ENCODE data around the gene OPA1.

Gene OPA1

DNA sequence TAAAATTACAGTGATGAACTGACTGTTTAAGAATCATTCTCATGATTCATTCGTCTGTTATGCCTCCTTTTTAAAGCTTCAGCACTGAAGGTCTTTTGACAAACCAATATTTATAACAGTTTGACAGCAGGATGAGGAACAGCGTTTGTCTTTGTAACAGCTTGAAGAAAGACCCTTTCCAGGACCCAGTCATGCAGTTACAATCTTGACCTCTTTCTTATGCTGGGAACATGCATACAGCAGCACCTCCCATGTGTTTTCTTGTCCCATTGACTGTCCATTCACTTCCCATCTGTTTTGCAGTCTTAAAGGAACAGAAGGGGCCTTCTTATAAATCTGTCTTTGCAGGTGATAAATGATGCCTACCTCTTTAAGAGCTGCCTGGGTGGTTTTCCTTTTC lies 87.2 kb downstream of the OPA1 start:
- Histone ChIP-seq H2BK120ac (ENCODE audit: low read depth, low read length) (no peak overlapping the region), H2AK5ac (ENCODE audit: low read depth, low read length) (no peak overlapping the region), H2BK5ac (ENCODE audit: low read length) (no peak overlapping the region), H4K91ac (ENCODE audit: low read depth, low read length, poor library complexity) (no peak overlapping the region), H3K9ac (ENCODE audit: low read depth, low read length, poor library complexity) (no peak overlapping the region), H3K23ac (ENCODE audit: low read depth, low read length, poor library complexity) (no peak overlapping the region), H2BK12ac (ENCODE audit: low read length) (no peak overlapping the region), H3K36me3 (replicated peaks in 1 of 2; ENCODE audit: control insufficient read depth in 2 of 2, insufficient read depth in 2 of 2, low read length in 2 of 2) (peaks cover 0 to 25% of the 10 kb centered on the region in 2 donors), H3K4me3 (ENCODE audit: low read length in 2 of 2) (no peak overlapping the region), H3K27me3 (ENCODE audit: control insufficient read depth in 3 of 3, insufficient read depth in 3 of 3, low read depth in 1 of 3, low read length in 3 of 3) (no peaks in the 10 kb centered on the region), H3K18ac (ENCODE audit: low read length) (no peak overlapping the region), H3K4me2 (ENCODE audit: insufficient read depth, low read length, poor library complexity, severe bottlenecking) (no peak overlapping the region), H2AFZ (ENCODE audit: low read length) (no peak overlapping the region), H3K9me3 (replicated peaks in 1 of 2; ENCODE audit: control insufficient read depth in 2 of 2, insufficient read depth in 1 of 2, low read depth in 1 of 2, low read length in 2 of 2) (peaks cover 0 to 2% of the 10 kb centered on the region in 2 donors), H3K79me1 (ENCODE audit: low read depth, low read length) (no peaks in the 10 kb centered on the region), H3K4me1 (ENCODE audit: control insufficient read depth in 2 of 2, insufficient read depth in 1 of 2, low read depth in 1 of 2, low read length in 2 of 2) (peaks cover 3 to 11% of the 10 kb centered on the region in 2 donors), H3K14ac (ENCODE audit: low read length) (no peak overlapping the region), H3K4ac (ENCODE audit: low read length) (no peak overlapping the region), H2BK15ac (ENCODE audit: low read length) (no peak overlapping the region), H4K8ac (ENCODE audit: low read depth, low read length) (no peak overlapping the region), H3K27ac (replicated peaks; ENCODE audit: low read length) (no peak overlapping the region)
- WGBS, 2 donors (ENCODE audit: extremely low coverage in 2 of 2, insufficient read length in 2 of 2, insufficient replicate concordance in 1 of 2), result no CpG with 5 or more reads among the region's 2 CpGs
- DNase-seq (ENCODE audit: low spot score), result no peak

DNA sequence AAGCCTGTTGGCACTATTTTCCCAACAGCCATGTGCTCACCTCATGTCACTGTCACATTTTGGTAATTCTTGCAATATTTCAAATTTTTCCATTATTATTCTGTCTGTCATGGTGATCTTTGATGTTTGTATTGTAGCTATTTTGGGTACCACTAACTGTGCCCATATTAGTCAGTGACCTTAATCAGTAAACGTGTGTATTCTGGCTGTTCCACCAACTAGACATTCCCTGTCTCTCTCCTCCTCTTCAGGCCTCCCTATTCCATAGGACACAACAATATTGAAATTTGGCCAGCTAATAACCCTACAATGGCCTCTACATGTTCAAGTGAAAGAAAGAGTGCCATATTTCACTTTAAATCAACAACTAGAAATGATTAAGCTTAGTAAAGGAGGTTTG lies 88.6 kb downstream of the OPA1 start:
- Histone ChIP-seq H3K9me3 (replicated peaks in 1 of 2; ENCODE audit: control insufficient read depth in 2 of 2, insufficient read depth in 1 of 2, low read depth in 1 of 2, low read length in 2 of 2) (peaks cover 0 to 2% of the 10 kb centered on the region in 2 donors), H3K27ac (replicated peaks; ENCODE audit: low read length) (no peak overlapping the region), H3K23ac (ENCODE audit: low read depth, low read length, poor library complexity) (no peak overlapping the region), H2AFZ (ENCODE audit: low read length) (no peak overlapping the region), H4K8ac (ENCODE audit: low read depth, low read length) (no peak overlapping the region), H3K14ac (ENCODE audit: low read length) (no peak overlapping the region), H3K18ac (ENCODE audit: low read length) (no peak overlapping the region), H2AK5ac (ENCODE audit: low read depth, low read length) (no peak overlapping the region), H2BK120ac (ENCODE audit: low read depth, low read length) (no peak overlapping the region), H3K4me1 (ENCODE audit: control insufficient read depth in 2 of 2, insufficient read depth in 1 of 2, low read depth in 1 of 2, low read length in 2 of 2) (peaks cover 3 to 11% of the 10 kb centered on the region in 2 donors), H3K4me2 (ENCODE audit: insufficient read depth, low read length, poor library complexity, severe bottlenecking) (no peak overlapping the region), H3K79me1 (ENCODE audit: low read depth, low read length) (no peaks in the 10 kb centered on the region), H2BK12ac (ENCODE audit: low read length) (no peak overlapping the region), H3K27me3 (ENCODE audit: control insufficient read depth in 3 of 3, insufficient read depth in 3 of 3, low read depth in 1 of 3, low read length in 3 of 3) (no peaks in the 10 kb centered on the region), H4K91ac (ENCODE audit: low read depth, low read length, poor library complexity) (no peak overlapping the region), H2BK15ac (ENCODE audit: low read length) (no peak overlapping the region), H3K4ac (ENCODE audit: low read length) (no peak overlapping the region), H3K36me3 (replicated peaks in 1 of 2; ENCODE audit: control insufficient read depth in 2 of 2, insufficient read depth in 2 of 2, low read length in 2 of 2) (peaks cover 0 to 21% of the 10 kb centered on the region in 2 donors), H3K9ac (ENCODE audit: low read depth, low read length, poor library complexity) (no peak overlapping the region), H2BK5ac (ENCODE audit: low read length) (no peak overlapping the region), H3K4me3 (ENCODE audit: low read length in 2 of 2) (no peak overlapping the region)
- no CpG with 5 or more reads among the region's 1 CpG for WGBS, 2 donors (ENCODE audit: extremely low coverage in 2 of 2, insufficient read length in 2 of 2, insufficient replicate concordance in 1 of 2)
- DNase-seq (ENCODE audit: low spot score), result no peak

DNA sequence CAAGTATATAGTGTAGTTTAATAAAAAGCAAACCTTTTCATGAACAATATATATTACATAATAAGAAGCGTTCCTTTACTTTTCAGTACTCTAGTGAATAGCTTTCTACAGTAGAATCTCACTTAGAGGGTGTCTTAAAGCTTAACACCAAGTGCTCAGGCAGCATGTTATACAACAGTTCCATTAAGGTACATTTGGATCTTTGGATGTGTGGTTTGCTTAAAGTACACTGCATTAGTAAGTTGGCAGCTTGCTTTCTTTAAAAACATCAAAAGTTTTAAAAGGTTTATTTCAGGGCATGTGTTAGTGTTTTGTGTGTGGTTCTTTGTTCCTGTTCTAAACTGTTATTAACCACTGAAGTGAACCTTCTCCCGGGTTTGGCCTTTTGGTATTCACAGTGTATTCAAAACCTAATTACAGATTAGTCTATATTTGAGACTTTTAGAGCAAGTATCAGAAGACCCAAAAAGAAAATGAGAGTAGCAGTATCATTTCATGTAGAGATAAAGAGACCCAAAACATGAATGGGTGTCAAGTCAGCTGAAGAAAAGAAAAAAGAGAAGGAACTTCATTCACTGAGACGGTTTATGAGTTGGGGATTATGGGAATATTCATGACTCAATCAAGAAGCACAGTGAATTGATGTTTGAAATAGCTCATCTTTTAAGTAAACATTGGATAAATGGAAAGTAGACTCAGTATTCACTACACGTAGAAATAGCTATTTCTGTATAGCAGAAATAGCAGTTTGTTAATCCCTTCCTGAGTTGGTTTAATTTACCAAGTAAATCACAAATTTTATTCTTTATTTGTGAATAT lies 93.9 kb downstream of the OPA1 start:
- H3K4me2 ChIP-seq (ENCODE audit: insufficient read depth, low read length, poor library complexity, severe bottlenecking), result no peak overlapping the region
- no peak overlapping the region for H3K27ac ChIP-seq (replicated peaks; ENCODE audit: low read length)
- H2AFZ ChIP-seq (ENCODE audit: low read length), result no peak overlapping the region
- no peak for DNase-seq (ENCODE audit: low spot score)
- H2BK12ac ChIP-seq (ENCODE audit: low read length), result no peak overlapping the region
- no peak overlapping the region for H4K8ac ChIP-seq (ENCODE audit: low read depth, low read length)
- H3K18ac ChIP-seq (ENCODE audit: low read length), result no peak overlapping the region
- H3K4me3 ChIP-seq (ENCODE audit: low read length in 2 of 2), result no peak overlapping the region
- no peak overlapping the region for H2AK5ac ChIP-seq (ENCODE audit: low read depth, low read length)
- no peak overlapping the region for H3K23ac ChIP-seq (ENCODE audit: low read depth, low read length, poor library complexity)
- H2BK5ac ChIP-seq (ENCODE audit: low read length), result no peak overlapping the region
- H3K4me1 ChIP-seq (ENCODE audit: control insufficient read depth in 2 of 2, insufficient read depth in 1 of 2, low read depth in 1 of 2, low read length in 2 of 2), result peaks cover 0 to 5% of the 10 kb centered on the region in 2 donors
- H3K9ac ChIP-seq (ENCODE audit: low read depth, low read length, poor library complexity), result no peak overlapping the region
- H3K4ac ChIP-seq (ENCODE audit: low read length), result no peak overlapping the region
- H2BK120ac ChIP-seq (ENCODE audit: low read depth, low read length), result no peak overlapping the region
- no peak overlapping the region for H4K91ac ChIP-seq (ENCODE audit: low read depth, low read length, poor library complexity)
- peaks cover 0 to 2% of the 10 kb centered on the region in 2 donors for H3K9me3 ChIP-seq (replicated peaks in 1 of 2; ENCODE audit: control insufficient read depth in 2 of 2, insufficient read depth in 1 of 2, low read depth in 1 of 2, low read length in 2 of 2)
- H3K36me3 ChIP-seq (replicated peaks in 1 of 2; ENCODE audit: control insufficient read depth in 2 of 2, insufficient read depth in 2 of 2, low read length in 2 of 2), result peaks cover 0 to 39% of the 10 kb centered on the region in 2 donors
- H2BK15ac ChIP-seq (ENCODE audit: low read length), result no peak overlapping the region
- H3K14ac ChIP-seq (ENCODE audit: low read length), result no peak overlapping the region
- no peaks in the 10 kb centered on the region for H3K79me1 ChIP-seq (ENCODE audit: low read depth, low read length)
- H3K27me3 ChIP-seq (ENCODE audit: control insufficient read depth in 3 of 3, insufficient read depth in 3 of 3, low read depth in 1 of 3, low read length in 3 of 3), result no peaks in the 10 kb centered on the region
- no CpG with 5 or more reads among the region's 4 CpGs for WGBS, 2 donors (ENCODE audit: extremely low coverage in 2 of 2, insufficient read length in 2 of 2, insufficient replicate concordance in 1 of 2)

DNA sequence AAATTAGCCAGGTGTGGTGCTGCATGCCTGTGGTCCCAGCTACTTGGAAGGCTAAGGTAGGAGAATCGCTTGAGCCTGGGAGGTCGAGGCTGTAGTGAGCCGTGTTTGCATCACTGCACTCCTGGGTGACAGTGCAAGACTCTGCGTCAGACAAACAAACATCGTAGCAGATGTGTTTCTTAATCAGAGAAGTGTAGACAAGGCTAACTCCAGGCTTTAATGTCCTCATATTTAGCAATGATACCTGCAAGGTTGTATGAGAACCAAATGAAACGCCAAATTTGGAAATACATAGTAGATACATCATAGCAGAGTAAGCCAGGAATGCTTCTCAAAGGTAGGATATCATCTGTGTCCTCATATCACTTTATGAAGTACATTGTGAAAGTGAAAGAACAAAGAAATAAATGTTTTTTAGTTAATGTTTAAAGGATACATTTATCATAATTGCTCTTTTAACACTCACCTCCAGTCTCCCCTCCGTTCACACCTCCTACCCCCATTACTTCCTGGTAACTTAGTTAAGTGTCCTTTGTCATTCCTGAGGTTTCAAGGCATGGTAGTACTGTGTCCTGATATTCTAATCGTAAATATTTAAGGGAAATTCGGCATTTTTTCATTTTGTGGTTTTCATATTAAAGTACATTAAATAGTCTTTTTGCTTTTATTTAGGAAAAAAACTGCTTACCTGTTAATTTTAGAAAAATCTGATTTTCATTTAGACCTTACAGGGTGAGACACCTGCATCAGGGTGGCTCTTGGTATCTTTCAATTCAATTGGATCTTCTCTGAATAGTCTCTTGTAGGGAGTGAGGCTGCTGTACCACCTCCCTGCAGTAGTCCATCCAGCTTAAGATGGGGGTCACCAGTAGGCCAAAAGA lies 96.1 kb downstream of the OPA1 start:
- WGBS, 2 donors (ENCODE audit: extremely low coverage in 2 of 2, insufficient read length in 2 of 2, insufficient replicate concordance in 1 of 2), result no CpG with 5 or more reads among the region's 9 CpGs
- H3K79me1 ChIP-seq (ENCODE audit: low read depth, low read length), result no peaks in the 10 kb centered on the region
- no peaks in the 10 kb centered on the region for H3K27me3 ChIP-seq (ENCODE audit: control insufficient read depth in 3 of 3, insufficient read depth in 3 of 3, low read depth in 1 of 3, low read length in 3 of 3)
- H2BK120ac ChIP-seq (ENCODE audit: low read depth, low read length), result no peak overlapping the region
- H3K9me3 ChIP-seq (replicated peaks in 1 of 2; ENCODE audit: control insufficient read depth in 2 of 2, insufficient read depth in 1 of 2, low read depth in 1 of 2, low read length in 2 of 2), result no peaks in the 10 kb centered on the region
- no peak overlapping the region for H2AFZ ChIP-seq (ENCODE audit: low read length)
- H3K23ac ChIP-seq (ENCODE audit: low read depth, low read length, poor library complexity), result no peak overlapping the region
- H3K4me3 ChIP-seq (ENCODE audit: low read length in 2 of 2), result no peak overlapping the region
- H2BK5ac ChIP-seq (ENCODE audit: low read length), result no peak overlapping the region
- H2BK15ac ChIP-seq (ENCODE audit: low read length), result no peak overlapping the region
- no peak for DNase-seq (ENCODE audit: low spot score)
- H2AK5ac ChIP-seq (ENCODE audit: low read depth, low read length), result no peak overlapping the region
- no peak overlapping the region for H3K4ac ChIP-seq (ENCODE audit: low read length)
- no peak overlapping the region for H4K91ac ChIP-seq (ENCODE audit: low read depth, low read length, poor library complexity)
- H2BK12ac ChIP-seq (ENCODE audit: low read length), result no peak overlapping the region
- peaks cover 0 to 45% of the 10 kb centered on the region in 2 donors for H3K36me3 ChIP-seq (replicated peaks in 1 of 2; ENCODE audit: control insufficient read depth in 2 of 2, insufficient read depth in 2 of 2, low read length in 2 of 2)
- no peak overlapping the region for H3K27ac ChIP-seq (replicated peaks; ENCODE audit: low read length)
- no peak overlapping the region for H3K4me2 ChIP-seq (ENCODE audit: insufficient read depth, low read length, poor library complexity, severe bottlenecking)
- H3K9ac ChIP-seq (ENCODE audit: low read depth, low read length, poor library complexity), result no peak overlapping the region
- H3K4me1 ChIP-seq (ENCODE audit: control insufficient read depth in 2 of 2, insufficient read depth in 1 of 2, low read depth in 1 of 2, low read length in 2 of 2), result peaks cover 2 to 5% of the 10 kb centered on the region in 2 donors
- H4K8ac ChIP-seq (ENCODE audit: low read depth, low read length), result no peak overlapping the region
- no peak overlapping the region for H3K14ac ChIP-seq (ENCODE audit: low read length)
- H3K18ac ChIP-seq (ENCODE audit: low read length), result no peak overlapping the region
